Calu3 (cell line): Measurements from ENCODE around the gene MAG. TPM values are rescaled to one million over a fixed set of nuclear protein-coding genes. Genes with fewer than 3 reads are reported as not detected.

Source experiments
- BruUV-seq: library from RNA; stranded (reverse); fragments of 400-500 nt; replicated peaks from 2 replicates; lab custom pipeline; 2021; lab: Mats Ljungman, UMichigan
- CTCF ChIA-PET: fragments of 300-600 bp; sonication (Branson Sonifier 250); formaldehyde crosslinking; loops from one replicate; lab custom pipeline; 2022; ENCODE audit warnings: antibody characterized with exemption; lab: Charles Lee
- DNase-seq: peaks from one replicate; pipeline ENCODE4 v3.0.0; 2022
- H3K27ac Mint-ChIP-seq: one replicate; pipeline ENCODE4 v1.8.0; 2022; ENCODE audit warnings: mixed read lengths; ENCODE audit not compliant: unreplicated experiment
- H3K27me3 Mint-ChIP-seq: one replicate; pipeline ENCODE4 v1.8.0; 2022; ENCODE audit warnings: mixed read lengths; ENCODE audit not compliant: unreplicated experiment
- H3K36me3 Mint-ChIP-seq: one replicate; pipeline ENCODE4 v1.8.0; 2022; ENCODE audit warnings: mild to moderate bottlenecking, moderate library complexity, mixed read lengths; ENCODE audit not compliant: insufficient read depth, unreplicated experiment
- H3K4me1 Mint-ChIP-seq: one replicate; pipeline ENCODE4 v1.8.0; 2022; ENCODE audit warnings: mild to moderate bottlenecking, low read depth, mixed read lengths; ENCODE audit not compliant: unreplicated experiment
- H3K4me3 Mint-ChIP-seq: one replicate; pipeline ENCODE4 v1.8.0; 2022; ENCODE audit warnings: mild to moderate bottlenecking, low read depth, moderate library complexity, mixed read lengths; ENCODE audit not compliant: unreplicated experiment
- H3K9me3 Mint-ChIP-seq: one replicate; pipeline ENCODE4 v1.8.0; 2022; ENCODE audit warnings: low read depth, mixed read lengths; ENCODE audit not compliant: unreplicated experiment
- intact Hi-C: fragments of 100-400 bp; cut with micrococcal nuclease; formaldehyde crosslinking; loops from one replicate; pipeline ENCODE4 v1.10.0; 2022; ENCODE audit not compliant: unreplicated experiment
- total RNA-seq: library from RNA; stranded (reverse); gene quantifications from 2 replicates; pipeline ENCODE4 v1.2.3, GENCODE V29; 2022
- TF ChIP-seq, protein P1 (sequence below): fragments of 200-600 bp; IDR thresholded peaks from one replicate; pipeline ENCODE4 v1.8.0; 2022; ENCODE audit warnings: antibody characterized with exemption; ENCODE audit not compliant: unreplicated experiment

The MAG gene
- total RNA-seq, 1 experiment from 2014 or later, result not detected

DNA sequence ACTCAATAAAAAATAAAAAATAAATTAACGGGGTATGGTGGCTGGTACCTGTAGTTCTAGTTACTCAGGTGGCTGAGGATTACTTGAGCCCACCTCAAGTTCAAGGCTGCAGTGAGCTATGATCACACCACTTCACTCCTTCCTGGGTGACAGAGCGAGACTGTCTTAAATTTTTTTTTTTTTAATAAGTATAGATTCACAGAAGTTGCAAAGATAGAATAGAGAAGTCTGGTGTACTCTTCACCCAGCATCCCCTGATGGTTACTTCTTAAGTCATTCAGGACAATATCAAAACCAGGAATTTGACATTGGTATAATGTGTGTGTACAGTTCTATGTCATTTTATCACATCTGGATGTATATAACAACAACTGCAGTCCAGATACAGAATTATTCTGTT is 29.3 kb downstream of the MAG start:
- BruUV-seq, result no TSS peak
- intact Hi-C loops, result no loop called here
- CTCF ChIA-PET, result no interaction called here
- peaks cover 14% of the 10 kb centered on the region for H3K36me3 Mint-ChIP-seq
- peaks cover 2% of the 10 kb centered on the region for H3K9me3 Mint-ChIP-seq
- no peak overlapping the region for H3K4me3 Mint-ChIP-seq
- no peak for DNase-seq
- peaks cover 34% of the 10 kb centered on the region for H3K4me1 Mint-ChIP-seq
- no peak overlapping the region for H3K27ac Mint-ChIP-seq
- TF ChIP-seq, protein P1, sequence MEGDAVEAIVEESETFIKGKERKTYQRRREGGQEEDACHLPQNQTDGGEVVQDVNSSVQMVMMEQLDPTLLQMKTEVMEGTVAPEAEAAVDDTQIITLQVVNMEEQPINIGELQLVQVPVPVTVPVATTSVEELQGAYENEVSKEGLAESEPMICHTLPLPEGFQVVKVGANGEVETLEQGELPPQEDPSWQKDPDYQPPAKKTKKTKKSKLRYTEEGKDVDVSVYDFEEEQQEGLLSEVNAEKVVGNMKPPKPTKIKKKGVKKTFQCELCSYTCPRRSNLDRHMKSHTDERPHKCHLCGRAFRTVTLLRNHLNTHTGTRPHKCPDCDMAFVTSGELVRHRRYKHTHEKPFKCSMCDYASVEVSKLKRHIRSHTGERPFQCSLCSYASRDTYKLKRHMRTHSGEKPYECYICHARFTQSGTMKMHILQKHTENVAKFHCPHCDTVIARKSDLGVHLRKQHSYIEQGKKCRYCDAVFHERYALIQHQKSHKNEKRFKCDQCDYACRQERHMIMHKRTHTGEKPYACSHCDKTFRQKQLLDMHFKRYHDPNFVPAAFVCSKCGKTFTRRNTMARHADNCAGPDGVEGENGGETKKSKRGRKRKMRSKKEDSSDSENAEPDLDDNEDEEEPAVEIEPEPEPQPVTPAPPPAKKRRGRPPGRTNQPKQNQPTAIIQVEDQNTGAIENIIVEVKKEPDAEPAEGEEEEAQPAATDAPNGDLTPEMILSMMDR, result no peak
- no peaks in the 10 kb centered on the region for H3K27me3 Mint-ChIP-seq

DNA sequence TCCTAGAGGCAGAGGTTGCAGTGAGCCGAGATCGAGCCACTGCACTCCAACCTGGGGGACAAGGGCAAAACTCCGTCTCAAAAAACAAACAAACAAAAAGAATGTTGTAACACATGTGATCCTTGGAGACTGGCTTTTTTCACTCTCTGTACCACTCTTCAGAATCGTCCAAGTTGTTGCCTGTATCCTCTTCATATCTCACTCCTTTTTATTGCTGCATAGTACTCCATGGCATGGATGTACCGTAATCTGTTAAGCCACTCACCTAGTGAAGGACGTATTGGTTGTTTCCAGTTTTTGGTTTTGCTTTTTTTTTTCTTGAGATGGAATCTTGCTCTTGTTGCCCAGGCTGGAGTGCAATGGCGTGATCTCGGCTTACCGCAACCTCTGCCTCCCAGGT is 30.1 kb downstream of the MAG start:
- intact Hi-C loops, result no loop called here
- Mint-ChIP-seq H3K4me1 (peaks cover 34% of the 10 kb centered on the region), H3K27me3 (no peaks in the 10 kb centered on the region), H3K4me3 (no peak overlapping the region), H3K27ac (no peak overlapping the region), H3K36me3 (peaks cover 14% of the 10 kb centered on the region), H3K9me3 (peaks cover 2% of the 10 kb centered on the region)
- BruUV-seq, result no TSS peak
- DNase-seq, result no peak
- CTCF ChIA-PET, result no interaction called here
- TF ChIP-seq, protein P1, result no peak

DNA sequence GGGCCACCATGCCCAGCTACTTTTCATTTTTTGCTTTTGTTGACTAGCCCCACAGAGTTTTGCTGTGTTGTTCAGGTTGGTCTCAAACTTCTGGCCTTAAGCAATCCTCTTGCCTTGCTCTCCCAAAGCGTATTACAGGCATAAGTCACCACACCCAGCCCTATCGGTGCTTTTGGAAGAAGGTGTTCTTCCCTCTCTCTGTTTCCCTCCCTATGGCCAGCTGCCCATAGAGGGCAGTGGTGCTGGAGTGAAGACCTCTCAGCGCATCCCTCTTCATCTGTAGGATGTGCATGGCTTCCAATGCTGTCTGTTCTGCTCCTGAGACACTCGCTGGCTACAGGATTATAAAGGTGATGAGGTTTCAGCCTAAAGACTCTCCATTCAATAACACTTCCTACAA is 35.7 kb downstream of the MAG start:
- CTCF ChIA-PET, result interaction anchor here (0.6 to 1.1 kb wide), 2 partner anchors 8 to 143 kb away, joined by 3 to 4 read pairs; no protein-coding TSS in a partner anchor
- no TSS peak for BruUV-seq

DNA sequence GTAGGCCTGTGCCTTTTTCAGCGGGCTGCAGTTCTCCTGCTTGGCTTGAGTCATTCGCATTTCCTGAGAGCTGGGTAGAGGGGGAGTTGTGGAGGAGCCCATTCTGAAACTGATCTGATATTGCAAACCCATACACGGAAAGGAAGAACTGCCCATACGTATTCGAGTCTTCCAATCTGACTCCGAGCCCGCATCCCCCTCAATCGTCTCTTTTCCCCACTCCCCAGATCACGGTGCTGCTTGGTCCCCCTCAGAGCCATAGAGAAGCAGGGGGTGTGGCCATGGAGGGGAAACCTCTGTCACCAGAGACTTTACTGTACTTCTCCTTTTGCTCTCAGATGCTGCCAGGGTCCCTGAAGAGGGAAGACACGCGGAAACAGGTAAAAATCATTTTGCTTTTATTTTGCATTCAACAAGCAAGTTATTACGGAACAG is 36.9 kb downstream of the MAG start, which contains the start of gene CD22:
CD22 (plus strand) TSS at position 337 of the 435 bp plus-strand sequence. CDS start 2,854 bp downstream, outside the sequence.
- Mint-ChIP-seq H3K36me3 (no peaks in the 10 kb centered on the region), H3K27me3 (no peaks in the 10 kb centered on the region), H3K9me3 (no peaks in the 10 kb centered on the region), H3K4me3 (no peak within 1 kb of the TSS), H3K27ac (no peak within 1 kb of the TSS), H3K4me1 (peaks cover 10% of the 10 kb centered on the region)
- no peak for DNase-seq
- intact Hi-C loops, result no loop called here
- TF ChIP-seq, protein P1, result no peak
- CTCF ChIA-PET, result interaction anchor here (0.7 kb wide), 1 partner anchor 17 kb away, joined by 3 read pairs; no protein-coding TSS in a partner anchor
- no TSS peak for BruUV-seq

More for the DNA sequence above, 35.7 kb downstream of the MAG start:
- no peak overlapping the region for H3K4me3 Mint-ChIP-seq
- intact Hi-C loops, result no loop called here
- no peaks in the 10 kb centered on the region for H3K9me3 Mint-ChIP-seq
- DNase-seq, result no peak
- no peaks in the 10 kb centered on the region for H3K36me3 Mint-ChIP-seq
- H3K4me1 Mint-ChIP-seq, result peaks cover 11% of the 10 kb centered on the region
- TF ChIP-seq, protein P1, result peak; percentile 41
- no peaks in the 10 kb centered on the region for H3K27me3 Mint-ChIP-seq
- no peak overlapping the region for H3K27ac Mint-ChIP-seq
